GM12801 (cell line): ENCODE results near the gene PCSK6.

Experiments used
- TF ChIP-seq, protein P1 (sequence below): IDR thresholded peaks from one replicate; pipeline ENCODE4 v1.5.1; 2011; ENCODE audit warnings: control low read depth; ENCODE audit not compliant: insufficient read length; ENCODE audit errors: extremely low read depth

PCSK6 gene

DNA sequence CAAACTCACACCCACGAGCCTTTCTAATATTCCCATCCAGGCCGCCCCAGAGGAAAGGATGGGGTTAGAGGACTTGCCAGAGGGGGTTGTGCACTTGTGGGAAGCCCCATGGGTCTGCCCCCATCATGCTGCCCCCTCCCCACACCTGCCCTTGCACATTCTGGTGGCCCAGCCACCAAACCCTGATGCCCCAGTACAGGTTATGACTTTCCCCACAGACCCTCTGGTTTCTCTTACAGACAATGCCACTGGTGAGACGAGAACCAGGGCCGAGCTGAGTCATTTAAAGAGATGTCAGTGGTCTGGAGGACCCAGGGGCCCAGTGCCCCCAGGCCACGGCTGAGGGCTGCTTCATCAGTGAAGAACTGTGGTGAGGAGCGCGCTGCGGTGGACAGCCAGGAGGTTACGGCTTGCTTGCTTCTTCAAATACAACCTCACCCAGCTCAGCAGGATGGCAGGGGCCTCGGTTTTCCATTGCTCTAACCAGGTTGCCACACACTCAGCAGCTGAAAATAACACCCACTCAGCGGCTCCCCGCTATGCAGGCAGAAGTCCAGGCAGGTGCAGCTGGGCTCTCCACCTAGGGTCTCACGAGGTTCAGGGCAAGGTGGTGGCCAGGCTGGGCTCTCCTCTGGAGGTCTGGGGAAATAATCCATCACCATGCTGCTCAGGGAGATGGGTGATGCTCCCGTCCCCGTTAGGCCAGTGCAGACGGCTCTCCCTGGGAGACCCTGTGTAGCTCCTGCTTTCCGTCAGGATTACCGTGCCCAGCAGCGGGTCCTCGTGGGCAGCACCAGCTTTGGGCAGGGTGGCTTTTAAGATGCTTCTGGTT is 180.7 kb downstream of the PCSK6 start:
- TF ChIP-seq, protein P1, sequence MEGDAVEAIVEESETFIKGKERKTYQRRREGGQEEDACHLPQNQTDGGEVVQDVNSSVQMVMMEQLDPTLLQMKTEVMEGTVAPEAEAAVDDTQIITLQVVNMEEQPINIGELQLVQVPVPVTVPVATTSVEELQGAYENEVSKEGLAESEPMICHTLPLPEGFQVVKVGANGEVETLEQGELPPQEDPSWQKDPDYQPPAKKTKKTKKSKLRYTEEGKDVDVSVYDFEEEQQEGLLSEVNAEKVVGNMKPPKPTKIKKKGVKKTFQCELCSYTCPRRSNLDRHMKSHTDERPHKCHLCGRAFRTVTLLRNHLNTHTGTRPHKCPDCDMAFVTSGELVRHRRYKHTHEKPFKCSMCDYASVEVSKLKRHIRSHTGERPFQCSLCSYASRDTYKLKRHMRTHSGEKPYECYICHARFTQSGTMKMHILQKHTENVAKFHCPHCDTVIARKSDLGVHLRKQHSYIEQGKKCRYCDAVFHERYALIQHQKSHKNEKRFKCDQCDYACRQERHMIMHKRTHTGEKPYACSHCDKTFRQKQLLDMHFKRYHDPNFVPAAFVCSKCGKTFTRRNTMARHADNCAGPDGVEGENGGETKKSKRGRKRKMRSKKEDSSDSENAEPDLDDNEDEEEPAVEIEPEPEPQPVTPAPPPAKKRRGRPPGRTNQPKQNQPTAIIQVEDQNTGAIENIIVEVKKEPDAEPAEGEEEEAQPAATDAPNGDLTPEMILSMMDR = no peak

DNA sequence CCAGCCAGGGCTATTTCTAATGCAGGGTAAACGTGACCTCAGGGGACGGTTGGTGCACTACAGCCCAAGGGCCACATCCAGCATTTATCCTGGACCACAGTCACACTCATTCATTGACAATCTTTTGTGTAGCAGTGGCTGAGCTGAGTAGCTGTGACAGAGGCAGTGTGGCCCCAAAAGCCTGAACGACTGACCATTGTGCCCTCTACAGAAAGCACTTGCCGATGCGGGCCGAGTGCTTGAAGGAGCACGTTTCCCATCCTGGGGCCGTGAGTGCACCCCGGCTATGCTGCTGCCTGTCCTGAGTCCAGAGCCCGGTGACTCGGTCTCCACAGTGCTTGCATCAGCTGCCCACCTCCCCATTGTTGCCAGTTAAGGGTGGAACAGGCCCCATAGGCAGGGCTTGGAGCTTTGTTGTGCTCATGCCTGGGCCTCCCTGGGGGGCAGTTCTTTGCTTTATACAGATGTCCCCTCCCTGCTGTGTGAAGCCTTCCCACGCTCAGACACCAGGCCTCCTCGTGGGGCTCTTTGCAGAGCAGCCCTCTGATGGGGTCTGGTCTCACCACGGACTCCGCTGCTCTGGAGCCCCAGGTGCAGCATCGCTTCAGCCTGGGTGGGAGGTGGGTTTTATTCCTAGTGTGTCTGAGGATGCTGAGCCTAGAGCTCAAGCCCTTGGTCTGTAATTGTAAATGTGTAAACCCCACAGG is 181.5 kb downstream of the PCSK6 start:
- TF ChIP-seq, protein P1 = no peak

DNA sequence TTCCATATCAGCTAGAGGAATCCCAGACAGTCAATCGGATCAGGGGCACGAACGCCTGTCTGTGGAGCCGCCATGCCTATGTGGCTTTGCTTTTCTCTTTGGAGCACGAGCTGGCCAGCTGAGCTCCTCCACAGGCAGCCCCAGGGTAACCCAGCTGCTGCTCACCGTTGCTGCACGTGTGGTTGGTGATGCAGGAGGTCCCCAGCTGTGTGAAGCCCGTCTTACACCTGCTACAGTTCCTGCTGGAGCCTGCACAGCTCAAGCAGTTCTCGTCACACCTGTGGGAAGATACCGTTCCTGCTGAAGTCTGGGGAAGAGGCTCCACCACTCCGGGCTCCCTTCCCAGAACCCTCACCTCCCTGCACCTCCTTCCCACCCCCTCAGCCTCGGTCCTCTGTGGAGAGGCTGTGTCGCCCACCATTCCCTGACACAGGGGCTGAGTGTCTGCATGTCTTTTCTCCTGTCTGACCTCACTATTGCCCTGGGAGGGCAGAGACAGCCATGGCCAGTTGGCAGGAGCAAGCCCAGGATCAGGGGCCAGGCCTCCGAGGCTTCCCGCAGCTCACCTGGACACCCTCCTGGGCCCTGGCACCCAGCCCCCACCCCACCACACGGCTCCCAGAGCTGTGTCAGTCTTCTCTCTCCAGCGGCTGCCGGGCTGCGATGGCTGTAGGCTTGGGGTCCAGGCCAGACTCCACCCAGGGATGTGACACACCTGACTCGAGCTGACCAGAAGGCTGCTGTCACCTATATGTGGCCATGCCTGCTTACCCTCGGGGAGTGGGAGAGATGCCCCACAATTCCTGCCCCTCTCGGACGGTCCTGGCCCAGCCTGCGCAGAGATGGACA is 182.2 kb downstream of the PCSK6 start:
- TF ChIP-seq, protein P1 = no peak

DNA sequence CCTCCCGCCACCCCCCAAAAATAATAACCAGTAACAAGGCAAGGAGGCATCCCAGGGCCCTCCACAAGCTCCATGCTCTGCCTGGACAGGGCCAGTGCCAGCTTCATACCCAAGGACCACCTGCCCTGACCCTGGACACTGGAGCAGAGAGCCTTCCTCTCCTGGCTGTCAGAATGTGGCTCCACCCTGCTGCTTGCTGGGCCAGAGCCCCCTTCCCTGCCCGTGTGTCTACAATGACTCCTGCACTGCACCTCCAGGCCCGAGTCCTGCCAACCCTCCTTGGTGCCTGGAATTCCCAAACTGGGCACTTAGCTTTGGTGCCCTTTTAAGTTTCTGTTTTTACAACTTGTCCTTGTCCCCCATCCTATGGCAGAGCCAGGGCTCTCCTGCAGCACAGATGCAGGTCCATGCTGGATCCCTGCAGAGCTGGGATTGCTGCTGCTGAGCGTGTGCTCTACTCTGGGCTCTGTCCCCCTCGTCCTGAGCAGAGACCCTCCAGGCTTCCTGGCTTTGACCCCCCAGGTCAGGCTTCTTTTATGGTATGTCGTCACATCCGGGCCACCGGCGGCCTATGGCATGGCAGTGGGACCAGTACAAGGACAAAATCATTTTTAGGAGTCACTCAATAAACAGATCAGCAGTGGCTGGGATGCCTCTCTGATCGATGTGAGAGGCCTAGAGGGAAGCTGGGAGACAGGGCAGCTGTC is 183.0 kb downstream of the PCSK6 start:
- TF ChIP-seq, protein P1 = no peak

DNA sequence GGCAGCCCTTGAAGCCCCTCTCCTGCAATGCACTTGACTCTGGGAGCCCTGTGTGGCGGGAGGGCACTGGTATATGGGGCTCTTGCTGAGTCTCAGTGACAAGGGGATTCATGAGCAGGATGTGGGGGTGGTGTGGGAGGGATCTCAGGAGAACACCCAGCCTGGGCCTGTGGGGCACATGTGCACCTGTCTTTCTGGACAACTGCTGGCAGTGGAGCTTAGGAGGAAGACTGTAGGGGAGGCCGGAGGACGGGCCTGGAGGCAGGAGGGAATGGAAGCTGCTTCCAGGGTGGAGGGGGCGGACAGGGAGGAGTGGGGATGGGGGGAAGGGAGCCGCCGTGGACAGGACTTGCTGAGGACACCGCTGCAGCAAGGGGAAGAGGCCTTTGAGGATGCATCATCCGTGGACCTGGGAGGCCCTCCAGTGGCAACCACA is 183.7 kb downstream of the PCSK6 start:
- TF ChIP-seq, protein P1 = no peak

DNA sequence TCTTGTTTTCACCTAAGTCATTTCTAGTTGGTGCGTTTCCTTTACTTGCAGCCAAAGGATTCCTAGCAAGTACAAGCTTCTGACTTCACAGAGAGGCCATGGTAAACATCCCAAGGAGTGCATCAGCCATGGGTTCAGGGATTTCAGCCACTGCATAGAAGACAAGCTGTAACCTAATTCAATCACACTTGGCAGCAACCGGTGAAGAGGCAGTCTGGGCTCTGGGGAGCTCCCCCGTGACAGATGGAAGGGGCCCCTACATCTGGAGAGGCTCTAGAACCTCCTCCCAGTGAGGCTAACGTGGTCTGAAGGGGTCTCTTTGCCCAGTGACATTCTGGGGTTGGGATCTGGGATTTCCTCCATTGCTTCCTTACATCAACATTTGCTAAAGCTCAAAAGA is 186.1 kb downstream of the PCSK6 start:
- TF ChIP-seq, protein P1 = no peak
